Fibroblast of the aortic adventitia (primary cell): ENCODE data around the gene SALL1. TPM values are rescaled to one million over a fixed set of nuclear protein-coding genes. Genes with fewer than 3 reads are reported as not detected.

Experiments used
- DNase-seq: peaks from one replicate; pipeline ENCODE4 v3.0.0-alpha.2; 2010; ENCODE audit warnings: low read depth
- H3K4me3 ChIP-seq: 2 replicates; pipeline ENCODE4 v1.5.1; 2011; ENCODE audit warnings: low read depth, mild to moderate bottlenecking, control low read depth, low read length, moderate library complexity
- total RNA-seq: library from RNA; depleted of rRNA; stranded (reverse); fragments of >200 nt; gene quantifications from 2 replicates; pipeline ENCODE4 v1.2.3, GENCODE V29; 2012; ENCODE audit warnings: low replicate concordance
- TF ChIP-seq, protein P1 (sequence below): IDR thresholded peaks from 2 replicates; pipeline ENCODE4 v1.5.1; 2011; ENCODE audit warnings: mild to moderate bottlenecking, low read length, control low read depth, inconsistent platforms; ENCODE audit not compliant: insufficient read depth

Gene SALL1
- total RNA-seq, 1 donor, result 2.6 TPM

DNA sequence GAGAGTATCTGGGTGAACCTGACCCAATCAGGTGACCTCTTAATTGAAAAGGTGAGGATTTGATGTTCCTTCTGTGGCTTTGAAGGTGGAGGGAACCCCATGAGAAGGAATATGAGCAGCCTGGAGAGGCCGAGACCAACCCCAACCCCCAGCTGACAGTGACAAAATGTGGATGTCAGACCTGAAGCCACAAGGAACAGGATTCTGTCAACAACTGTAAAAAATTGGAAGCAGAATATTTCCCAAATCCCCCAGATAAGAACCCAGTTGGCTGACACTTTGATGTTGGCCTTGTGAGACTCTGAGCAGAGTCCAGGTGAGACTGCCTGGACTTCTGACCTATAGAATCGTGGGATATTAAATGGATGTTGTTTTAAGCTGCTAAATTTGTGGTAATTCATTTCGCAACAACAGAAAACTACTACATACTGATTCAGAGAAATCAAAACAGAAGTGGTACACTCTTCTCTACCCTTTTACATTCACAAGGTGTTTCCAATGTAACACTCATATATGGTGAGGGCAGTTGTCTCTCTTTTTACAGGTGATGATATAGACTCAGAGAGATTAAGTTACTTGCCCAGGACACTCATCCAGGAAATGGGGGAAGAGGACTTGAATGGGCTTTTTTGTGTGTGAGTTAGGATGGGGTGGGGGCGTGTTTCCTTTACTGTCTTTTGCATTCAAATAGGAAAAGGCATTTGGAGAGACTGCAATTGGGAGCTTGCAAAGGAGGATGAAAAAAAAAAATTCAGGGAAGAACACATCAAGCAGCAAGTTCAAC, 29.8 kb upstream of the SALL1 start:
- H3K4me3 ChIP-seq, result no peak overlapping the region
- TF ChIP-seq, protein P1, sequence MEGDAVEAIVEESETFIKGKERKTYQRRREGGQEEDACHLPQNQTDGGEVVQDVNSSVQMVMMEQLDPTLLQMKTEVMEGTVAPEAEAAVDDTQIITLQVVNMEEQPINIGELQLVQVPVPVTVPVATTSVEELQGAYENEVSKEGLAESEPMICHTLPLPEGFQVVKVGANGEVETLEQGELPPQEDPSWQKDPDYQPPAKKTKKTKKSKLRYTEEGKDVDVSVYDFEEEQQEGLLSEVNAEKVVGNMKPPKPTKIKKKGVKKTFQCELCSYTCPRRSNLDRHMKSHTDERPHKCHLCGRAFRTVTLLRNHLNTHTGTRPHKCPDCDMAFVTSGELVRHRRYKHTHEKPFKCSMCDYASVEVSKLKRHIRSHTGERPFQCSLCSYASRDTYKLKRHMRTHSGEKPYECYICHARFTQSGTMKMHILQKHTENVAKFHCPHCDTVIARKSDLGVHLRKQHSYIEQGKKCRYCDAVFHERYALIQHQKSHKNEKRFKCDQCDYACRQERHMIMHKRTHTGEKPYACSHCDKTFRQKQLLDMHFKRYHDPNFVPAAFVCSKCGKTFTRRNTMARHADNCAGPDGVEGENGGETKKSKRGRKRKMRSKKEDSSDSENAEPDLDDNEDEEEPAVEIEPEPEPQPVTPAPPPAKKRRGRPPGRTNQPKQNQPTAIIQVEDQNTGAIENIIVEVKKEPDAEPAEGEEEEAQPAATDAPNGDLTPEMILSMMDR, result no peak
- DNase-seq, result no peak

DNA sequence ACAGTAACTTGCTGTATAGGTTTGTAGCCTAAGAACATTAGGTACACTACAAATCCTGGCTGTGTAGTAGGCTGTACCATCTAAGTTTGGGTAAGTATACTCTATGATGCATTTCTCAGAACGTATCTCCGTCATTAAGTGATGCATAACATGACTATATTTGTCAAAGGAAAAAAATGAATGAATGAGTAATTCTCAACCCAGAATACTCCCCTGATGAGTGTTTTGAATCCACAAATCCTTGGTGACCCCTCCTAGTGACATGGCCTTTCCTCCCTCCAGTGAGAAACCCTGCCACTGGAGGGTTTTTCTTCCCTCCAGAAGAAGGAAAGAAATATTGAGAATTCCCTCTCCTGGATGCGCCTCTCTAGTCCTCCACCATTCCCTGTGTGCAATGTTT, 24.0 kb upstream of the SALL1 start:
- peak; percentile 6 for DNase-seq
- H3K4me3 ChIP-seq, result no peak overlapping the region

DNA sequence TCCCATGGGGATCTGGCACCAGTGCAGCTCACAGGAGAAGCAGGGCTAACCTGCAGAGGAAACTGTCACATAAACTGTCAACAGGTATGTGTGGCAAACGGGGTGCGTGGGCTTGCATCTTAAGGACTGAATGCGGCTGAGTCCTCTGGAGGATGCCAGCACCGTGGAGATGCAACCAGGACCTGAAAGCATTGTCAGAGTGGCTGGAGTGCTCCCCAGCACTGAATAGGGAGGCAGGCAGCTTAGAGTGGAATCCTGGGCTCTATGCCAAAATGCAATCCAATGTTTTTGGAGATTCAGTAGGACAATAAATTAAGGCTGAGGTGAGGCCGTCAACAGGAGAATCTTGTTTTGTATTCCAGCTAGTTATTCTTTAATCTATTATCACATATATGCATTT, 21.3 kb upstream of the SALL1 start:
- TF ChIP-seq, protein P1, result no peak
- DNase-seq, result no peak
- H3K4me3 ChIP-seq, result no peak overlapping the region

More for the DNA sequence above, 24.0 kb upstream of the SALL1 start:
- TF ChIP-seq, protein P1, result no peak

DNA sequence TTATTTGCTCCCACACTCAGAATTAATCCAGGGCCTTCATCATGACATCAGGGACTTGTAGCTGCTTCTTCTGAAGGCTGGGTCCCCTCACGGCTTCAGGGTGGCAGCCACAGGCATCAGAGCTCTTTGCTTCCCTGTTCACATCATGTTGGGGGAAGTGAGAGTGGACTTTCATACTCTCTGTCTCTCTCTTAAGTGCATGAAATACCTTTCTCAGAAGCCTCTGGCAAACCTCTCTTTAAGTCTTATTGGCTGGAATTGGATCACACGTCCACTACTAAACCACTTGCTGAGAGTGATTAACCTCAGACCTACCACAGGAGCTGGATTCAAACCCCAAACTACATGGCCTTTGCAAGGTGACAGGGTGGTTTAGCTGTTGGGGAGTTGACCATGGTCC, 17.7 kb upstream of the SALL1 start:
- H3K4me3 ChIP-seq, result no peak overlapping the region
- DNase-seq, result no peak
- TF ChIP-seq, protein P1, result no peak

DNA sequence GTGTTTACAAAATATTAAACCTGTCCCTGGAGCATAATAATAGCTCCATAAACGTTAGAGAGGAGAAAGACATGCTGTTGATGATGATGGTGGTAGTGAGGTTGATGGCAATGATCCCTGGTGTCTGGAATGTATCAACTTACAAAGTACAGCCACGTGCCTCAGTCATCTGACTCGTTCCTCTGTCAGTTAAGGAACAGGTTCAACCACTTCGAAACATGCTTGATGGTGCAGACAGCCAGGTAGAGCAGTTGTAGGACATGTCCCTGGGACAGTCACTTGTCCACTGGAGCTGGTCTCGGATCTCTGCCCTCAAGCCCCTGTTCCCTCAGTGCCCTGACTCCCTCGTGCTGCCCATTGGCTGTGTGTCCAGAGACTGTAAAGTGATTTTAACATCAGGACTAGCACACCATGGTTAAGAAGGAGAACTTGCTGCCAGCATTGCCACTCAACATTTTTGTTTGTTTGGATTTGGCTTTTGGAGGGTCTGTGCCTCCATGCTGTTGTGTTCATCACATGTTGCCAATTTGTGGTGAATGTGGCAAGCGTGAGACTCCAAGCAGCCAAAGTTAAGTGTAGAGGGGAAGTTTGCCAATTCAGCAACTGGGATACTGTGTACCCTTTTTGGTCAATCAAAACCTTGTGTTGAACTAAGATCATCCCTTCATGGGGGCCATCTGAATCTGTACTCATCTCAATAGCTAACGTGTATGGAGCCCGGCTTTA, 16.3 kb upstream of the SALL1 start:
- no peak overlapping the region for H3K4me3 ChIP-seq
- DNase-seq, result no peak
- TF ChIP-seq, protein P1, result no peak

DNA sequence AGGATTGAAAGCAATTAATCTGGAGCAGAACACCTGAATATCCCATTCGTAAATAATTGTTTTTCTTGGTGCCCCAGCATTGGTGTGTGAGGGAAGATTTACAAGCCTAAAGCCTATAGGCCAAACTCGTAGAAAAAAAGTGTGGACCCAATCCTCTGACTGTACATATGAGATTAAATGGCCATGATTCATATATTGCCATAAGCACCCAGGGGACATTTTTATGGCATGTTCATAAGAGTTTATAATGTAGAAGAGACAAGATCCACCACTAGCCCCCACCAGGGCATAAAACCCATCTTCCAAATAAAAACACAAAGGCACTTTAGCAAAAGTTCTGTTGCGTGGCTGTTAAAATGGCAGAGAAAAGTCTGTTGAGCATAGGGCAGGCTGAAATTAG, 15.5 kb upstream of the SALL1 start:
- DNase-seq, result no peak
- H3K4me3 ChIP-seq, result no peak overlapping the region
- TF ChIP-seq, protein P1, result no peak
